Measurements from ENCODE around the gene NDFIP2.

- TF ChIP-seq POU2F2 (IDR thresholded peaks at IDR 0.05; ENCODE audit: borderline replicate concordance, low read depth, low read length), result no peak
- TF ChIP-seq SMARCA5 (IDR thresholded peaks at IDR 0.05), result no peak
- no peak for TF ChIP-seq CHD2 (IDR thresholded peaks at IDR 0.05; ENCODE audit: borderline replicate concordance, low read depth, low read length)
- TF ChIP-seq CTCF (IDR thresholded peaks at IDR 0.05 in 2 of 3, conservative IDR thresholded peaks at IDR 0.05 in 1 of 3; ENCODE audit: control insufficient read depth in 2 of 3, extremely low read depth in 1 of 3, insufficient read depth in 1 of 3, low read depth in 3 of 3, low read length in 3 of 3), result no peak
- TF ChIP-seq USF2 (IDR thresholded peaks at IDR 0.05; ENCODE audit: borderline replicate concordance, low read depth, low read length), result no peak
- no peak for TF ChIP-seq MAX (IDR thresholded peaks at IDR 0.05; ENCODE audit: low read depth, low read length)
Observed at GRCh38 chr13:79508224-79508961, 27.4 kb downstream of the NDFIP2 start.
